T1000 (cell line): Measurements from ENCODE around the gene CCDC149.
A peak's percentile ranks its signal among the peaks of the same experiment; 100 is the strongest.

ENCODE experiments used
- DNase-seq: peaks from one replicate; lab custom pipeline; 2025; ENCODE audit warnings: mixed read lengths; lab: John Stamatoyannopoulos, UW

Gene CCDC149

GRCh38 chr4:24912252-24913118, at the start of gene CCDC149:
TSS of gene CCDC149 (minus strand) at chr4:24913042. CDS start at chr4:24912864, 178 bp downstream.
- peak; percentile 51 for DNase-seq

GRCh38 chr4:24957886-24958285, 45.0 kb upstream of the CCDC149 start:
- DNase-seq: no peak

- DNase-seq: no peak
Measured at GRCh38 chr4:24956763-24957162, 43.9 kb upstream of the CCDC149 start.

GRCh38 chr4:24956091-24956490, 43.2 kb upstream of the CCDC149 start:
- no peak for DNase-seq

- DNase-seq: no peak
Measured at GRCh38 chr4:24952667-24953066, 39.8 kb upstream of the CCDC149 start.

GRCh38 chr4:24949970-24950369, 37.1 kb upstream of the CCDC149 start:
- DNase-seq: no peak

GRCh38 chr4:24937917-24938281, 25.1 kb upstream of the CCDC149 start:
- no peak for DNase-seq

- DNase-seq: no peak
Measured at GRCh38 chr4:24937176-24937916, 24.5 kb upstream of the CCDC149 start.

GRCh38 chr4:24935856-24936255, 23.0 kb upstream of the CCDC149 start:
- no peak for DNase-seq

GRCh38 chr4:24934311-24934710, 21.5 kb upstream of the CCDC149 start:
- DNase-seq: no peak

GRCh38 chr4:24933684-24934275, 20.9 kb upstream of the CCDC149 start:
- DNase-seq: no peak

GRCh38 chr4:24932515-24933225, 19.8 kb upstream of the CCDC149 start:
- no peak for DNase-seq

- DNase-seq: no peak
Measured at GRCh38 chr4:24930151-24930550, 17.3 kb upstream of the CCDC149 start.

- DNase-seq: no peak
Measured at GRCh38 chr4:24928708-24929107, 15.9 kb upstream of the CCDC149 start.

- DNase-seq: no peak
Measured at GRCh38 chr4:24927049-24927448, 14.2 kb upstream of the CCDC149 start.

- peak; percentile 63 for DNase-seq
Measured at GRCh38 chr4:24924309-24924781, 11.5 kb upstream of the CCDC149 start.

- DNase-seq: no peak
Measured at GRCh38 chr4:24923550-24923949, 10.7 kb upstream of the CCDC149 start.

GRCh38 chr4:24923002-24923401, 10.2 kb upstream of the CCDC149 start:
- DNase-seq: no peak

- no peak for DNase-seq
Measured at GRCh38 chr4:24922416-24922815, 9.6 kb upstream of the CCDC149 start.

- DNase-seq: no peak
Measured at GRCh38 chr4:24921491-24921890, 8.6 kb upstream of the CCDC149 start.

GRCh38 chr4:24920008-24920407, 7.2 kb upstream of the CCDC149 start:
- DNase-seq: no peak
